GM23338 (cell line): ENCODE measurements around the gene GHRL. TPM values are rescaled to one million over a fixed set of nuclear protein-coding genes. Genes with fewer than 3 reads are reported as not detected.
A peak's percentile ranks its signal among the peaks of the same experiment; 100 is the strongest.
"Not testable (repeated sequence)": the region's sequence is repeated elsewhere in the genome, so short reads cannot be mapped to it uniquely, and the experiment has no call there.

Experiments used
- ATAC-seq: fragments of 200-7000 bp; cut with Tn5 transposase; 3 replicates; pipeline ENCODE4 v1.9.1; 2020
- DNase-seq: peaks from one replicate; pipeline ENCODE4 v3.0.0-alpha.2; 2015; ENCODE audit warnings: low spot score
- H2AFZ ChIP-seq: fragments of 200-600 bp; sonication (generic); 2 replicates; pipeline ENCODE4 v1.8.0; 2016; ENCODE audit warnings: antibody characterized with exemption, mild to moderate bottlenecking, moderate library complexity
- H3F3A ChIP-seq: fragments of 200-600 bp; sonication (generic); replicated peaks from 2 replicates; pipeline ENCODE4 v1.8.0; 2017; ENCODE audit warnings: antibody characterized with exemption, mixed run types, low read depth
- H3K27ac ChIP-seq: fragments of 200-600 bp; sonication (generic); 2 replicates; pipeline ENCODE4 v1.6.1; 2016; ENCODE audit warnings: low read depth
- H3K27me3 ChIP-seq: fragments of 200-600 bp; sonication (generic); 2 replicates; pipeline ENCODE4 v1.8.0; 2016; ENCODE audit warnings: mild to moderate bottlenecking, mixed run types, moderate library complexity; ENCODE audit not compliant: insufficient read depth
- H3K36me3 ChIP-seq: fragments of 200-600 bp; sonication (generic); 2 replicates; pipeline ENCODE4 v1.8.0; 2016; ENCODE audit warnings: mild to moderate bottlenecking; ENCODE audit not compliant: insufficient read depth
- H3K4me1 ChIP-seq: fragments of 200-600 bp; sonication (generic); 2 replicates; pipeline ENCODE4 v1.8.0; 2016; ENCODE audit warnings: mild to moderate bottlenecking, moderate library complexity; ENCODE audit not compliant: insufficient read depth
- H3K4me2 ChIP-seq: fragments of 200-600 bp; sonication (generic); 2 replicates; pipeline ENCODE4 v1.7.1; 2017; ENCODE audit warnings: mixed run types
- H3K4me3 ChIP-seq: fragments of 200-600 bp; sonication (generic); 2 replicates; pipeline ENCODE4 v1.6.1; 2016; ENCODE audit warnings: mixed run types
- H3K79me2 ChIP-seq: fragments of 200-600 bp; sonication (generic); replicated peaks from 2 replicates; pipeline ENCODE4 v1.8.0; 2017; ENCODE audit warnings: mild to moderate bottlenecking; ENCODE audit not compliant: insufficient read depth
- H3K9me2 ChIP-seq: fragments of 200-600 bp; sonication (generic); 2 replicates; pipeline ENCODE4 v1.8.0; 2017; ENCODE audit not compliant: insufficient read depth
- H4K20me1 ChIP-seq: fragments of 200-600 bp; sonication (generic); replicated peaks from 2 replicates; pipeline ENCODE4 v1.8.0; 2017; ENCODE audit warnings: mild to moderate bottlenecking; ENCODE audit not compliant: insufficient read depth
- H3K27ac Mint-ChIP-seq: 2 replicates; pipeline ENCODE4 v1.8.0; 2020; ENCODE audit warnings: inconsistent platforms, mild to moderate bottlenecking, moderate library complexity, mixed read lengths
- H3K27me3 Mint-ChIP-seq: 3 replicates; pipeline ENCODE4 v1.8.0; 2022; ENCODE audit warnings: low read depth, mild to moderate bottlenecking, moderate library complexity, mixed read lengths, inconsistent platforms; ENCODE audit not compliant: insufficient read depth, poor library complexity
- H3K36me3 Mint-ChIP-seq: 3 replicates; pipeline ENCODE4 v1.8.0; 2021; ENCODE audit warnings: low read depth, mild to moderate bottlenecking, inconsistent platforms, moderate library complexity, mixed read lengths
- H3K4me1 Mint-ChIP-seq: 3 replicates; pipeline ENCODE4 v1.8.0; 2020; ENCODE audit warnings: mild to moderate bottlenecking, inconsistent platforms, mixed read lengths
- H3K4me3 Mint-ChIP-seq: 3 replicates; pipeline ENCODE4 v1.8.0; 2021; ENCODE audit warnings: moderate library complexity, mild to moderate bottlenecking, inconsistent platforms, mixed read lengths
- H3K9me3 Mint-ChIP-seq: 3 replicates; pipeline ENCODE4 v1.8.0; 2020; ENCODE audit warnings: moderate library complexity, mild to moderate bottlenecking, inconsistent platforms, mixed read lengths
- CREB1 ChIP-seq: fragments of 250-450 bp; sonication (Bioruptor Pico); IDR thresholded peaks from 2 replicates; pipeline ENCODE4 v1.5.0; 2020; ENCODE audit warnings: low read depth, mild to moderate bottlenecking, moderate library complexity
- CTCF ChIP-seq, 2 experiments: fragments of 200-600 bp in 1 of 2; sonication (generic) in 1 of 2; conservative IDR thresholded peaks; 2 replicates each; pipeline versions ENCODE4 v1.5.1 to v1.6.1; 2016 to 2017; ENCODE audit warnings: antibody characterized with exemption in 2 of 2, low read depth in 2 of 2, mild to moderate bottlenecking in 2 of 2, moderate library complexity in 1 of 2
- ETS1 ChIP-seq: IDR thresholded peaks from 2 replicates; pipeline ENCODE4 v1.6.1; 2016; ENCODE audit warnings: antibody characterized with exemption
- EZH2 ChIP-seq: fragments of 200-600 bp; sonication (generic); IDR thresholded peaks from one replicate; pipeline ENCODE4 v1.8.0; 2017; ENCODE audit warnings: antibody characterized with exemption, mild to moderate bottlenecking, low read depth; ENCODE audit not compliant: unreplicated experiment
- EZH2phosphoT487 ChIP-seq: fragments of 200-600 bp; sonication (generic); IDR thresholded peaks from one replicate; pipeline ENCODE4 v1.8.1; 2018; ENCODE audit warnings: antibody characterized with exemption; ENCODE audit not compliant: unreplicated experiment
- JUNB ChIP-seq: IDR thresholded peaks from one replicate; pipeline ENCODE4 v1.6.1; 2016; ENCODE audit warnings: antibody characterized with exemption; ENCODE audit not compliant: unreplicated experiment
- NANOG ChIP-seq: IDR thresholded peaks from 2 replicates; pipeline ENCODE4 v1.6.1; 2016; ENCODE audit warnings: antibody characterized with exemption, borderline replicate concordance
- POLR2AphosphoS5 ChIP-seq: IDR thresholded peaks from 2 replicates; pipeline ENCODE4 v1.6.1; 2016; ENCODE audit warnings: antibody characterized with exemption, low read depth
- REST ChIP-seq: IDR thresholded peaks from one replicate; pipeline ENCODE4 v1.6.1; 2018; ENCODE audit warnings: antibody characterized with exemption; ENCODE audit not compliant: unreplicated experiment
- STAT1 ChIP-seq: IDR thresholded peaks from one replicate; pipeline ENCODE4 v1.6.1; 2016; ENCODE audit warnings: antibody characterized with exemption; ENCODE audit not compliant: unreplicated experiment
- ZNF114 ChIP-seq: fragments of 250-450 bp; sonication (Bioruptor Pico); IDR thresholded peaks from 2 replicates; pipeline ENCODE4 v1.5.0; 2020; ENCODE audit warnings: mild to moderate bottlenecking, moderate library complexity
- ZNF331 ChIP-seq: fragments of 250-450 bp; sonication (Bioruptor Pico); IDR thresholded peaks from 2 replicates; pipeline ENCODE4 v1.5.0; 2020; ENCODE audit warnings: low read depth, mild to moderate bottlenecking, moderate library complexity
- polyA plus RNA-seq: library from polyadenylated mRNA; unstranded; fragments of >200 nt; fragmentation: Nextera tagmentation; extraction: Ambion mirVana; gene quantifications from 2 replicates; pipeline ENCODE4 v1.2.1, GENCODE V29; 2016
- total RNA-seq: library from RNA; depleted of rRNA; stranded (reverse); fragments of >200 nt; shearing (Covaris generic); gene quantifications from 2 replicates; pipeline ENCODE4 v1.2.3, GENCODE V29; 2014

GHRL gene
- total and polyA plus RNA-seq, 2 experiments from 2014 or later, result 0.78 TPM; not detected in 1

- no peak for TF ChIP-seq REST
- no peak for TF ChIP-seq ZNF114 (CRISPR knock-in tag)
- TF ChIP-seq ZNF331 (CRISPR knock-in tag), result no peak
- no peak for TF ChIP-seq ETS1
- TF ChIP-seq STAT1, result no peak
- TF ChIP-seq NANOG, result no peak
- no peak for TF ChIP-seq EZH2phosphoT487
- TF ChIP-seq CTCF (conservative IDR thresholded peaks at IDR 0.05; ENCODE audit: low read depth in 2 of 2), result no peak
- TF ChIP-seq POLR2AphosphoS5, result no peak
- no peak for TF ChIP-seq EZH2
- no peak for TF ChIP-seq JUNB
- no peak for TF ChIP-seq CREB1 (CRISPR knock-in tag)
Measured at GRCh38 chr3:10273702-10274305, 18.9 kb downstream of the GHRL start (continued).

- Histone ChIP-seq H3K79me2 (peaks cover 56% of the 10 kb centered on the region), H3K9me2 (no peaks in the 10 kb centered on the region), H2AFZ (no peak overlapping the region), H3K4me2 (no peak overlapping the region), H3K4me1 (no peaks in the 10 kb centered on the region), H3K27ac (no peak overlapping the region), H3K36me3 (peaks cover 18% of the 10 kb centered on the region; the same call in 1 of the 2 replicates), H3K4me3 (no peak overlapping the region), H3F3A (no peaks in the 10 kb centered on the region), H3K27me3 (no peaks in the 10 kb centered on the region), H4K20me1 (peaks cover 13% of the 10 kb centered on the region; the same call in 1 of the 2 replicates)
- ATAC-seq (no peak), DNase-seq (no peak)
- Mint-ChIP-seq H3K27ac (peak overlapping the region; percentile 59; the same call in 1 of the 2 replicates), H3K4me3 (no peak overlapping the region), H3K27me3 (no peaks in the 10 kb centered on the region), H3K4me1 (no peaks in the 10 kb centered on the region; the same call in 2 of the 3 replicates), H3K36me3 (peaks cover 41% of the 10 kb centered on the region), H3K9me3 (no peaks in the 10 kb centered on the region)
- TF ChIP-seq ZNF331 (CRISPR knock-in tag) (no peak), ETS1 (no peak)
Measured at GRCh38 chr3:10272977-10273376, 19.8 kb downstream of the GHRL start.

GRCh38 chr3:10272476-10272875 is 20.3 kb downstream of the GHRL start:
- H3K9me3 Mint-ChIP-seq, H3K4me3 Mint-ChIP-seq, H3K9me2 ChIP-seq, H3K27ac Mint-ChIP-seq, H3K4me3 ChIP-seq, H3K4me1 ChIP-seq, H3K4me2 ChIP-seq, H2AFZ ChIP-seq, H3K27ac ChIP-seq, H3K27me3 Mint-ChIP-seq, H3K27me3 ChIP-seq, H3F3A ChIP-seq, DNase-seq, H3K4me1 Mint-ChIP-seq, ATAC-seq: not testable (repeated sequence)
- H3K36me3 Mint-ChIP-seq, result peaks cover 36% of the 10 kb centered on the region
- peaks cover 61% of the 10 kb centered on the region for H3K79me2 ChIP-seq
- peaks cover 18% of the 10 kb centered on the region; the same call in 1 of the 2 replicates for H3K36me3 ChIP-seq
- peaks cover 13% of the 10 kb centered on the region; the same call in 1 of the 2 replicates for H4K20me1 ChIP-seq
